ENCODE data around the gene ZNF628.
A peak's percentile ranks its signal among the peaks of the same experiment; 100 is the strongest.

Gene ZNF628

DNA sequence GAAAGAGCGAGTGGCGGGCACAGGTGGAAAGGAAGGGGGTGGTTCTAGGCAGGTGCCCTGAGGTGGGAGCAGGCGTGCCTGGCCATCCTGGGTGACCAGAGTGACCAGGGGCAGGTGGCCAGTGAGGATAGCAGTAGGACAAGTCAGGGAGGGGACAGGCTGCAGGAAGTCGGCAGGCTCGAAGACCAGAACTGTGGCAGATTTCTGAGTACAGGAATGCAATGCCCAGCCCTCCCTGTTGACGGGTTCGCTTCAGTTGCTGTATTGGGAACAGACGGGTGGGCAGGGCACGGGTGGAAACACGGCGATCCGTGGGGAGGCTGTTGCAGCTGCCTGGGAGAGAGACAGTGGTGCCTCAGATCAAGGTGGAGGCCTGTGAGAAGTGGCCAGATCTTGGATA lies 1.9 kb downstream of the ZNF628 start:
- Mint-ChIP-seq H3K36me3 (ENCODE audit: insufficient read depth) (peaks cover 40% of the 10 kb centered on the region), H3K27me3 (no peaks in the 10 kb centered on the region), H3K4me3 (peak overlapping the region; percentile 86 to 88), H3K4me1 (ENCODE audit: low read depth in 2 of 2) (peaks cover 23 to 33% of the 10 kb centered on the region in 2 donors), H3K9me3 (no peaks in the 10 kb centered on the region), H3K27ac (peak overlapping the region; percentile 24 to 72)
- ATAC-seq (replicated peaks) (no peak), DNase-seq (no peak)

DNA sequence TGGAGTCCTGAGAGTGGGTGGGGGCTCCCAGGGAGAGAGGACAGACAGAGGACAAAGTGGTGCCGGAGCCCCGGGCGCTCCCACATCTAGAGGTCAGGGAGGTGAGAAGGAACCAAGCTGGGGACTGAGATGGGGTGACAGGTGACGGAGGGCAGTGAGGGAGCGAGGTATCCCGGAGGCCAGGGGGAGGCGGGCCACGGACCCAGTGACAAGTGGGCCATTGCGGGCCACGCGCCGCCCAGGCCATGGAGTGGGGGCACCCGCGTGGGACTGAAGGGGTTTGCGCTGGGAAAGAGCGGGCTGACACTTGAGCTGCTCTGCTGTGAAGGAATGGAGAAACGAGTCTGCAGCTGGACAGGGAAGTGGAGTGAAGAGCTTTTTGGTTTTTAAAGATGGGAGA lies 2.6 kb downstream of the ZNF628 start:
- DNase-seq: no peak
- H3K27ac Mint-ChIP-seq: no peak overlapping the region

DNA sequence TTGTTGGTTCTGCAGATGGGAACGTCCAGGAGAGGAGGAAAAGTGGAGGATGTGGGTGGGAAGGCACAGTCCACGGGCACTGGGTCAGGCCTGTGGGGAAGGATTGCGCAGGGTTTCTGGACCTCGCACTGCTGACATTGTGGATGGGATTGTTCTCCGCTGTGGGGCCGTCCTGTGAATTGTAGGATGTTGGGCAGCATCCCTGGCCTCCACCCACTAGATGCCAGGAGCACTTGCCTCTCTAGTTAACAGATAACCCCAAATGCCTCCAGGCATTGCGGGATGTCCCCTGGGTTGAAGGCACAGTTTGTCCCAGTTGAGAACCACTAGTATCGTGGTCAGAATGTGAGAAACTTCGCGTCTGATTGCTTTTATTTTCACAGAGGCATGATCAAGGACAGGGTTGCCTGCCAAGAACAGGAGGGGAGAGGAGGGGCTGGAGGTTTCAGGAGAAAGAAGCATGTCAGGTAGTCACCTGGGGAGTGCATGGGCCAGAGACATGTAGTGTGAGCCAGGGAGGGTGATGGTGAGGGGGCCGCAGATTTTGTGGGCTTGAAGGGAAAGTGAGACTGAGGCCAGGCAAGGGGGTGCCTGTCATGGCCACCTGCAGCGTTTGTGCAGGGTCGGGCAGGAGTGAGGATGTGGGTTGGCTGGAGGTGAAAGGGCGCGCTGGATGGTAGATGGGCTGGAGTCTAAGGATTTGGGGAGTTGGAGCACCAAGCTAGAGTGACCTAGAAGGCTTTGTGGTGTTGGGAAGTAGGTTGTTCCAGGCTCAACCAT lies 3.2 kb downstream of the ZNF628 start:
- ATAC-seq (replicated peaks) (no peak), DNase-seq (no peak)
- Mint-ChIP-seq H3K27me3 (no peaks in the 10 kb centered on the region), H3K9me3 (no peaks in the 10 kb centered on the region), H3K4me3 (peak overlapping the region in 1 of 2 donors; percentile 32), H3K36me3 (ENCODE audit: insufficient read depth) (peaks cover 53% of the 10 kb centered on the region), H3K27ac (peak overlapping the region in 1 of 2 donors; percentile 75), H3K4me1 (ENCODE audit: low read depth in 2 of 2) (peaks cover 23 to 35% of the 10 kb centered on the region in 2 donors)

More for the DNA sequence above, 2.6 kb downstream of the ZNF628 start:
- H3K4me3 Mint-ChIP-seq: peak overlapping the region; percentile 32 to 88
- H3K4me1 Mint-ChIP-seq (ENCODE audit: low read depth in 2 of 2): peaks cover 23 to 33% of the 10 kb centered on the region in 2 donors
- H3K36me3 Mint-ChIP-seq (ENCODE audit: insufficient read depth): peaks cover 47% of the 10 kb centered on the region
- no peaks in the 10 kb centered on the region for H3K27me3 Mint-ChIP-seq
- no peaks in the 10 kb centered on the region for H3K9me3 Mint-ChIP-seq
- no peak for ATAC-seq (replicated peaks)

DNA sequence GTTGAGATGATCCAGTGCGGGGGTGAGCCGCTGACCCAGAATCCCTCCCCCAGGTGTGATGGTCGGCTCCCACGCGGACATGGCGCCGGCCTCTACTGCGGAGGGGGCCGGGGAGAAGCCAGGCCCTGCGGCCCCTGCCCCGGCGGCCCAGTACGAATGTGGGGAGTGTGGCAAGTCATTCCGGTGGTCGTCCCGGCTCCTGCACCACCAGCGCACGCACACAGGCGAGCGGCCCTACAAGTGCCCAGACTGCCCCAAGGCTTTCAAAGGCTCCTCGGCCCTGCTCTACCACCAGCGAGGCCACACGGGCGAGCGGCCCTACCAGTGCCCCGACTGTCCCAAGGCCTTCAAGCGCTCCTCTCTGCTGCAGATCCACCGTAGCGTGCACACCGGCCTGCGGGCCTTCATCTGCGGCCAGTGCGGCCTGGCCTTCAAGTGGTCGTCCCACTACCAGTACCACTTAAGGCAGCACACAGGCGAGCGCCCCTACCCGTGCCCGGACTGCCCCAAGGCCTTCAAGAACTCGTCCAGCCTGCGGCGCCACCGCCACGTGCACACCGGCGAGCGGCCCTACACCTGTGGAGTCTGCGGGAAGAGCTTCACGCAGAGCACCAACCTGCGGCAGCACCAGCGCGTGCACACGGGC lies 4.9 kb downstream of the ZNF628 start:
- ATAC-seq (replicated peaks) (no peak), DNase-seq (no peak)
- peaks cover 28 to 35% of the 10 kb centered on the region in 2 donors for H3K4me1 Mint-ChIP-seq (ENCODE audit: low read depth in 2 of 2)
- peaks cover 58% of the 10 kb centered on the region for H3K36me3 Mint-ChIP-seq (ENCODE audit: insufficient read depth)
- no peak overlapping the region for H3K27ac Mint-ChIP-seq
- H3K4me3 Mint-ChIP-seq: no peak overlapping the region
- H3K9me3 Mint-ChIP-seq: no peaks in the 10 kb centered on the region
- no peaks in the 10 kb centered on the region for H3K27me3 Mint-ChIP-seq

DNA sequence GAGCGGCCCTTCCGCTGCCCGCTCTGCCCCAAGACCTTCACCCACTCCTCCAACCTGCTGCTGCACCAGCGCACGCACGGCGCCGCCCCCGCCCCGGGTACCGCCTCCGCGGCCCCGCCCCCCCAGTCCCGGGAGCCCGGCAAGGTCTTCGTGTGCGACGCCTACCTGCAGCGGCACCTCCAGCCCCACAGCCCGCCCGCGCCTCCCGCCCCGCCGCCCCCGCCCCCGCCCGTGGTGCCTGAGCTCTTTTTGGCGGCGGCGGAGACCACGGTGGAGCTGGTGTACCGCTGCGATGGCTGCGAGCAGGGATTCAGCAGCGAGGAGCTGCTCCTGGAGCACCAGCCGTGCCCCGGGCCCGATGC lies 5.4 kb downstream of the ZNF628 start:
- no peak for ATAC-seq (replicated peaks)
- Mint-ChIP-seq H3K4me1 (ENCODE audit: low read depth in 2 of 2) (peaks cover 28 to 36% of the 10 kb centered on the region in 2 donors), H3K4me3 (no peak overlapping the region), H3K27me3 (no peaks in the 10 kb centered on the region), H3K27ac (no peak overlapping the region), H3K36me3 (ENCODE audit: insufficient read depth) (peaks cover 55% of the 10 kb centered on the region), H3K9me3 (no peaks in the 10 kb centered on the region)
- DNase-seq: no peak

DNA sequence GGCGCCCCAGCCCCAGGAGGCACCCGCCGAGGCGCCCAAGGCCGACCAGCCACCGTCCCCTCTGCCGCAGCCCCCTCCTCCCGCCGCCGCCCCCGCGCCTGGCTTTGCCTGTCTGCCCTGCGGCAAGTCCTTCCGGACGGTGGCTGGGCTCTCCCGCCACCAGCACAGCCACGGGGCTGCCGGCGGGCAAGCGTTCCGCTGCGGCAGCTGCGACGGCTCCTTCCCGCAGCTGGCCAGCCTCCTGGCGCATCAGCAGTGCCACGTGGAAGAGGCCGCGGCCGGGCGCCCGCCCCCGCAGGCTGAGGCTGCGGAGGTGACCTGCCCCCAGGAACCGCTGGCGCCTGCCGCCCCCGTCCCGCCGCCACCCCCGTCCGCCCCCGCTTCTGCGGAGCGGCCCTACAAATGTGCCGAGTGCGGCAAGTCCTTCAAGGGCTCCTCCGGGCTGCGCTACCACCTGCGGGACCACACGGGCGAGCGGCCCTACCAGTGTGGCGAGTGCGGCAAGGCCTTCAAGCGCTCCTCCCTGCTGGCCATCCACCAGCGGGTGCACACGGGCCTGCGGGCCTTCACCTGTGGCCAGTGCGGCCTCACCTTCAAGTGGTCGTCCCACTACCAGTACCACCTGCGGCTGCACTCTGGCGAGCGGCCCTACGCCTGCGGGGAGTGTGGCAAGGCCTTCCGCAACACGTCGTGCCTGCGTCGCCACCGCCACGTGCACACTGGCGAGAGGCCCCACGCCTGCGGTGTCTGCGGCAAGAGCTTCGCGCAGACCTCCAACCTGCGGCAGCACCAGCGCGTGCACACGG lies 5.9 kb downstream of the ZNF628 start:
- Mint-ChIP-seq H3K9me3 (no peaks in the 10 kb centered on the region), H3K27ac (no peak overlapping the region), H3K4me1 (ENCODE audit: low read depth in 2 of 2) (peaks cover 28 to 33% of the 10 kb centered on the region in 2 donors), H3K36me3 (ENCODE audit: insufficient read depth) (peaks cover 55% of the 10 kb centered on the region), H3K27me3 (no peaks in the 10 kb centered on the region), H3K4me3 (no peak overlapping the region)
- DNase-seq (no peak), ATAC-seq (replicated peaks) (no peak)

DNA sequence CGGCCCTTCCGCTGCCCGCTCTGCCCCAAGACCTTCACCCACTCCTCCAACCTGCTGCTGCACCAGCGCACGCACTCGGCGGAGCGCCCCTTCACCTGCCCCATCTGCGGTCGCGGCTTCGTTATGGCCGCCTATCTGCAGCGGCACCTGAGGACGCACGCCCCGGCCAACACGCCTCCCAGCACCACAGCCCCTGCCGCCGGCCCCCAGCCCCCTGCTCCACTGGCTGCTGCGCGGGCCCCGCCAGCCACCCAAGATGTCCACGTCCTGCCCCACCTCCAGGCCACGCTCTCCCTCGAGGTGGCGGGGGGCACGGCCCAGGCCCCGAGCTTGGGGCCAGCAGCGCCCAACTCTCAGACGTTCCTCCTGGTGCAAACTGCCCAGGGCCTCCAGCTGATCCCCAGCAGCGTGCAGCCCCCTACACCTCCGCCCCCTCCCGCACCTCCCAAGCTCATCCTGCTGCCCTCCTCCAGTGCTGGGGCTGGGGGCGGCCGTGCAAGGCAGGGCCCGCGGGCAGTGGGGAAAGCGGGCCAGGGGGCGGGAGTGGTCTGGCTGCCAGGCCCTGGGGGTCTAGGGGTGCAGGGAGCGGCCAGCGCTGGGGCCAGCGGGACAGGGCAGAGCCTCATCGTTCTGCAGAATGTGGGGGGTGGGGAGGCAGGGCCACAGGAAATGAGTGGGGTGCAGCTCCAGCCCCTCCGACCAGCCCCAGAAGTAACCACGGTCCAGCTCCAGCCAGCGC lies 6.7 kb downstream of the ZNF628 start:
- Mint-ChIP-seq H3K9me3 (no peaks in the 10 kb centered on the region), H3K36me3 (ENCODE audit: insufficient read depth) (peaks cover 56% of the 10 kb centered on the region), H3K4me3 (peak overlapping the region in 1 of 2 donors; percentile 17), H3K27ac (no peak overlapping the region), H3K27me3 (no peaks in the 10 kb centered on the region), H3K4me1 (ENCODE audit: low read depth in 2 of 2) (peaks cover 23 to 27% of the 10 kb centered on the region in 2 donors)
- DNase-seq: no peak
- no peak for ATAC-seq (replicated peaks)

DNA sequence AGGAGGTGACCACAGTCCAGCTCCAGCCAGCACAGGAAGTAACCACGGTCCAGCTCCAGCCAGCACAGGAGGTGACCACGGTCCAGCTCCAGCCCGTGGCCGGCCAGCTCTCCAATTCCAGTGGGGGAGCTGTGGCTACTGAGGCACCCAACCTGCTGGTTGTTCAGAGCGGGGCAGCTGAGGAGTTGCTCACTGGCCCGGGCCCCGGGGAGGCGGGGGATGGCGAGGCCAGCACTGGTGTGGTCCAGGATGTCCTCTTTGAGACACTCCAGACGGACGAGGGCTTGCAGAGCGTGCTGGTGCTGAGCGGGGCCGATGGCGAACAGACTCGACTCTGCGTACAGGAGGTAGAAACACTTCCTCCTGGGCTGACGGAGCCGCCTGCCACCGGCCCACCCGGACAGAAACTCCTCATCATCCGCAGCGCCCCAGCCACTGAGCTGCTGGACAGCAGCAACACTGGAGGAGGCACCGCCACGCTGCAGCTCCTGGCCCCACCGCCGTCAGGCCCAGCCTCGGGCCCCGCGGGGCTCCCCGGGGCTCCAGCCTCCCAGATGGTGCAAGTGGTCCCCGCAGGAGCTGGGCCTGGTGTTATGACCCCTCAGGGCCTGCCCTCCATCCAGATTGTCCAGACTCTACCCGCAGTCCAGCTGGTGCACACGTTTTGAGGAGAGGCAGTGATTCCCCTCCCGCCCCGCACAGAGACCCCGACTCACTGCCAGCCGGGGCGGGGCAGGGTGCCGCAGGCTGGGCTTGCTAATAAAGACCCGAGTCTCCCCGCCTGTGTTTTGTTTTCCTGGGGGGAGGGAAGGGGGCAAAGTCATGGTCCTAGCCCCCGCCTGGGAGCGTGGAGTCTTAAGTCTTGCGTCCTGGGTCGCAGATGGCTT lies 7.5 kb downstream of the ZNF628 start:
- no peaks in the 10 kb centered on the region for H3K9me3 Mint-ChIP-seq
- H3K27ac Mint-ChIP-seq: peak overlapping the region in 1 of 2 donors; percentile 81
- no peaks in the 10 kb centered on the region for H3K27me3 Mint-ChIP-seq
- DNase-seq: no peak
- peaks cover 14 to 19% of the 10 kb centered on the region in 2 donors for H3K4me1 Mint-ChIP-seq (ENCODE audit: low read depth in 2 of 2)
- peak overlapping the region; percentile 57 to 76 for H3K4me3 Mint-ChIP-seq
- peaks cover 50% of the 10 kb centered on the region for H3K36me3 Mint-ChIP-seq (ENCODE audit: insufficient read depth)
- no peak for ATAC-seq (replicated peaks)

DNA sequence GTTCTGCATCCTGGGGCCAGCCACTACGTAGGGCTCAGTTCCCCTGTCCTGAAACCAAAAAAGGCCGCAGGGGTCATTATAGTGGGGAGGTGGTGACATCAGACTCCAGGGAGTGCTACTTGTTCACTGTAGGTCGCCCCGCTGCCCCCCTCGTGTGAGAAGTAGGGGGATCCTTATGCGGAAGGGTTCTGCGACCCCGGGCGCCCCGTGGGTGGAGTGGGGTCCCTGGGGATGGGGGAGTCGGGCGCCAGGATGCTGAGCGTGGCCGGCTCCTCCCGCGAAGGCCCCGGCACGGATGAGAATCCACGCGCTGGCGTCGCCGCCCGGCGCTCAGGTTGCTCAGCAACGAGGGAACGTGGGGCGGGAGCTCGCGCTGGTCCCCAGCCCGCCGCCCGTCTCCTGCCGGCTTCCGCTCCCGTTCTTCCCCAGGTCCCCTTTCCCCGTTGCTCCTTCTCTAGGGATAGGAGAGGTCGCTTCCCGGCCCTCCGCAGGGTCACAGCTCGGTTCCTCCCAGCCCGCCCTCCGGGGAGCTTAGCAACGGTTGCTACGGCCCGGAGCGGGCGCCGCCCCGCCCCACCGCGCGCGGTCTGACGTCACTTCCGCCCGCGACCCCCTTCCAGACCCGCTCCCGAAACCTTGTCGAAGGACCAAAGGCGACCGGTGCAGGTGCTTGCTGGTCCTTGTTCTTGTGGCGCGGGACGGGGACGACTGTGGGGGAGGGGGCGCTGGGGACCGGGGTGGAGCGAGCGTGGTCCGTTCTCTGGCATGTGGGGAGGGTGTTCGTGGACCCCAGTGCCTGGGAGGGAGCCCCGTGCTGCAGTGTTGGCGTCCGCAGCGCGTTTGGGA lies 8.4 kb downstream of the ZNF628 start, which contains the start of gene NAT14:
NAT14 (plus strand) TSS at position 596 of the 846 bp plus-strand sequence. CDS start 521 bp downstream, outside the sequence.
- no peaks in the 10 kb centered on the region for H3K9me3 Mint-ChIP-seq
- H3K4me3 Mint-ChIP-seq: peak within 1 kb of the TSS; percentile 57 to 76
- H3K27me3 Mint-ChIP-seq: no peaks in the 10 kb centered on the region
- ATAC-seq (replicated peaks) (peak; percentile 78), DNase-seq (peak; percentile 60 to 67 (median 62))
- H3K4me1 Mint-ChIP-seq (ENCODE audit: low read depth in 2 of 2): peaks cover 7 to 12% of the 10 kb centered on the region in 2 donors
- peak within 1 kb of the TSS; percentile 81 for H3K27ac Mint-ChIP-seq
- peaks cover 44% of the 10 kb centered on the region for H3K36me3 Mint-ChIP-seq (ENCODE audit: insufficient read depth)

DNA sequence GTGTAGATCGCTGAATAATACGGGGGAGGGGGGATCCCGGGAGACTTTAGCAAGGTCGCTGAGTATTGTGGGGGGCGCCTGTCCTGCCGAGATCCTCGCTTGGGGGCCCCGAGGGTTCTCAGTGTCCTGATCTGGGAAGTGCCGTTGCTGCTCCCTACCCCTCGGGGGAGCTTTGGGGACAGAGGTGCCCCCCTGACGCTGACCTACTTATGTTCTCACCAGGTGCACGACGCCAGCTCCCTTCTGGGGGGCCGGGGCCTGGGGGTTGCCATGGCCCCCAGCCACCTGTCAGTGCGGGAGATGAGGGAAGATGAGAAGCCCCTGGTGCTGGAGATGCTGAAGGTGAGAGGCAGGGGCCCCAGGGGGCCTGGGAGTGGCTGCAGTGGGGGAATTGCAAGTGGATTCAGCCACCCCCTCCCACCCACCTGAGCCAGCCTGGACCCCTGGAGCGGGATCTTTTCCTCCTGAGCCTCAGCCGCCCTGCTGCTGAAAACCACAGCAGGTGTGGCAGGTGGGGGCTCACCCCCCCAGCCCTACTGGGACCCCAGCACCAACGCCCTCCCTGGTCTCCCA lies 9.1 kb downstream of the ZNF628 start:
- Mint-ChIP-seq H3K27me3 (no peaks in the 10 kb centered on the region), H3K9me3 (no peaks in the 10 kb centered on the region), H3K27ac (peak overlapping the region; percentile 81), H3K4me3 (peak overlapping the region; percentile 57 to 76), H3K36me3 (ENCODE audit: insufficient read depth) (peaks cover 39% of the 10 kb centered on the region), H3K4me1 (ENCODE audit: low read depth in 2 of 2) (peaks cover 5 to 10% of the 10 kb centered on the region in 2 donors)
- peak; percentile 49 for ATAC-seq (replicated peaks)
- no peak for DNase-seq

Measured in effector memory CD8-positive, alpha-beta T cell (primary cell).